GM21447 (cell line): ENCODE results near the gene CASQ1.

ENCODE experiments used
- ATAC-seq: cut with Tn5 transposase; IDR thresholded peaks from one replicate; pipeline ENCODE4 v1.9.1; 2021; ENCODE audit not compliant: unreplicated experiment

Gene CASQ1

DNA sequence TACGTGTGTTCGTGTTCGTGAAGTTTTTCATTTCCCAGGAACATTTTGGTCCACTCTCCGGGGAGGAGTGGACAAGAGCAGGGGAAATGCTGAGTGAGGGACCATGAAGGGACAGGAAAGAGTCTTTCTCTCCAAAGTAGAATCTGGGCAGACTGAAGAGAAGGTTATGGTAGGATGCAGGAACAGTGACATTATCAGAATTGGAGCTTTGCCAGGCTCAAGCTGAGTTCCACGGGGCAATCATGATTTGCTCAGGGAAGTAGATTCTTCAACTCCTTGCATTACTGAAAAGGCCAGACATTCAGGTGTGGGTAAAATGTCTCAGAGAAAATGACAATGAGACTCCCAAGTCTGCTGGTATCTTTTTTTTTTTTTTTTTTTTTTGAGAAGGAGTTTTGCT lies 22.4 kb upstream of the CASQ1 start:
- no peak for ATAC-seq

DNA sequence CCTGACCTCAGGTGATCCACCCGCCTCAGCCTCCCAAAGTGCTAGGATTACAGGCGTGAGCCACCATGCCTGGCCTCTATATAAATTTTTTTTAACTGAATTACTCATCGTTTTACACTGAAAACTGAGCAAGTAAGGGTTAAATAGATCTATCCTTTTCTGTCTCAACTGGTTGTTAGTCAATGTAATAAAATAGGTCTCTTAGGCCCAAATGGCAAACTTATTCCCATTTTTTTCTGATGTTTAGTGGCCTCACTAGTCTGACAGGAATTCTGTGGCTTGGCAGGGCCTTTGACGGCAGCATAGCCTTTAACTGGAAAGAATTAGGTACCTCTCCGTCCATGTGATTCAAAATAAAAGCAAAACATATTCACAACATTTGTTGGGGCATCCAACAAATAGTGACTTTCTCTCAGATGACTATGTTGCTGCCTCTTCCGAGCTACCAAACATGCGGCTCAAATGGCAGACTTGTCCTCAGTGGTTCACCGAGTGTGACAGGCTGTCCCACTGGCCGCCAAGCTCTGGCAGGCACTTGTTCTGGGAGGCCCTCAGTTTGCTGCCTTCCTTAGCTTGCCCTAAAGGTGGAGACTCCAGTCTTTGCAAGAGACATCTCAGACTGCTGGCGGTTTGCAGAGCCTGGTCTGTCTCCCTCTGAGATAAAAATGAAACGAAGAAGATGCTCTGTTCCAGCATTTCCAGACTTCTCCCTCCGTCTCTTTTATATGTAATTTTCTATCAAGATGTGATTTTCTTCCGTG lies 21.6 kb upstream of the CASQ1 start:
- no peak for ATAC-seq

DNA sequence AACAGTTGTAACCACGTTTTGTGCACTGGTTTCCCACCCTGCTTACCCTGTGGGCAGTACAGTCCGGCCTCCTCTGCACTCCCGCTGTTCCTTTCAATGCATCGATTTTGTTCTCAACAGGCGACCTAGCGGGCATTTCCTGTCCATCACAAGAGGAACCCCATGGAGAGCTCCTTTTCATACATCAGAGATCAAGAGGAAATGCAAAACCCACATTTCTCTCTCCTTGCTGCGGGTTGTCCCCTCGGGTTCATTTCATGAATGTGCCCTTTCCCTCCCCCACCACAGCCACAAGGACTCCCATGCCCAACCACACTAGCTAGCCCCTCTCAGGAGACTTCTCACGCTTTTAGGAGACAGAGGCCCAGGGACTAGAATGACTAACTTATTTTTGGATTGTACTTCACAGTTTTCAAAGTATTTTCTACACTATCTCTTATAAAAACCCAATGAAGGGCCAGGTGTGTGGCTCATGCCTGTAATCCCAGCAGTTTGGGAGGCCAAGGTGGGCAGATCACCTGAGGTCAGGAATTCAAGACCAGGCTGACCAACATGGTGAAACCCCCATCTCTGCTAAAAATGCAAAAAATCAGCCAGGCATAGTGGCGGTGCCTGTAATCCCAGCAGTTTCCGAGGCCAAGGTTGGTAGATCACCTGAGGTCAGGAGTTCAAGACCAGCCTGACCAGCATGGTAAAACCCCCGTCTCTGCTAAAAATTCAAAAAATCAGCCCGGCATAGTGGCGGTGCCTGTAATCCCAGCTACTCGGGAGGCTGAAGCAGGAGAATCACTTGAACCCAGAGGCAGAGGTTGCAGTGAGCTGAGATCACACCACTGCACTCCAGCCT lies 20.6 kb upstream of the CASQ1 start:
- peak; percentile 74 for ATAC-seq

DNA sequence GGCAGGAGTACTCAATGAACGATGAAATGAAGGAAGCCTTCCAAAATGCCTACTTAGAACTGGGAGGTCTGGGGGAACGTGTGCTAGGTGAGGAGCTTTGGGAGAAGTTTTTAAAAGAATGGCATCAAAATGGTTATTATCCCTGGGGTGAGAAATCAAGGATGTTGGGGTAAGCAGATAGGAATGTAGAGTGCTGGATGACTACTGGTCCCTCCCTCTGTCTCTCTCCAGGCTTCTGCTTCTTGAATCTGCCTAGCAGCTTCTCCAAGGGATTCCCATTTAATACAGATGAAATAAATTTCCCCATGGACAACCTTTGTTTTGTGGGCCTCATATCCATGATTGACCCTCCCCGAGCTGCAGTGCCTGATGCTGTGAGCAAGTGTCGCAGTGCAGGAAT lies 19.0 kb upstream of the CASQ1 start:
- ATAC-seq, result no peak

DNA sequence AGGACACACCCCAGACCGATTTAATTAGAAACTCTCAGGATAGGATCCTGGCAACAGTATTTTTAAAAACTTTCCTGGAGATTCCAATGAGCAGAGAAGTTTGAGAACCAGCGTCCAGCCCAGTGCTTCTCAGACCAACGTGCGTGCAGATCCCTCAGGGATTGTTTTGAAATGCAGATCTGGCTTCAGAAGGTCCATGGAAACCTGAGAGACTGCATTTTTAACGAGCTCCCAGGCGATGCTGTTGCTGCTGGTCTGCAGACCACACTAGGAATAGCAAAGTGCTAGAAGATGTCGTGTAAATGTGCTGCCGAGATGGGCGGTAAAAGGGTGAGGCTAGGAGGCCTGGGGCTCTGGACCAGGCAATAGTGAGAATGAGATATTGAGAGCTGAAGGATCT lies 18.4 kb upstream of the CASQ1 start:
- no peak for ATAC-seq

DNA sequence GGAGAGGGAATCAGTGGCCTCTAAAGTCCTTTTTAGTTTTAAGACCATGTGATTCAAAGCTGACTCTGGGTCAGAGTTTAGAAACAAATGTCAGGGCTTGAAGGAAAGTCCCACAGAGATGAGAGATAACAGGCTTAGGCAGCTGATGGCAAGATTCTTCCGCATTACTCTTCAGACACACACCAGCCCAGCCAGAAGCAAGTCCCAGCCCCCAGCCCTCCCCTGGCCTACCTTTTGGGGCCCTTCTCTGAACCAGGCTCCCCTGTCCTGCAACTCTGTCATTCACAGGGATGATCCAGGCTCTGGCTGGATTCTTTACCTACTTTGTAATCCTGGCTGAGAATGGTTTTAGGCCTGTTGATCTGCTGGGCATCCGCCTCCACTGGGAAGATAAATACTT lies 13.1 kb upstream of the CASQ1 start:
- ATAC-seq, result no peak

DNA sequence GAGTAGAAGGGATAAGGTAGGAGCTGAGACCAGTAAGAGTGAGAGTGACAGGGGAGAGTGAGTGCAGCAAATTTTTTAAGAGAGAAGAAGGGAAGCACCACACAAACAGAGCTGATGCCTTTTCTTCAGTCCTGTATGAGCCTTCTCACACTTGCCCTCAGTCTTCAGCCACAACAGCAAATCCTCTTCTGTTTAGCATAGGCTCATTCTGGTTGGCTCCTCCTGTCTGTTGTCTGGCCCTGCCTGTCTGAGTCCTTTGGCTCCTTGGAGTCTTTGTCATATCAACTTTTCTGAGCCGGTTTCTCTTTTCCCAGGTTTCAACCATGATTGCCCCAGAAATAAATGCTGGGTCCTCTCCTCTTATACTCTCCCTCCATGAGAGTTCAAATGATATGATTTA lies 12.7 kb upstream of the CASQ1 start:
- no peak for ATAC-seq

DNA sequence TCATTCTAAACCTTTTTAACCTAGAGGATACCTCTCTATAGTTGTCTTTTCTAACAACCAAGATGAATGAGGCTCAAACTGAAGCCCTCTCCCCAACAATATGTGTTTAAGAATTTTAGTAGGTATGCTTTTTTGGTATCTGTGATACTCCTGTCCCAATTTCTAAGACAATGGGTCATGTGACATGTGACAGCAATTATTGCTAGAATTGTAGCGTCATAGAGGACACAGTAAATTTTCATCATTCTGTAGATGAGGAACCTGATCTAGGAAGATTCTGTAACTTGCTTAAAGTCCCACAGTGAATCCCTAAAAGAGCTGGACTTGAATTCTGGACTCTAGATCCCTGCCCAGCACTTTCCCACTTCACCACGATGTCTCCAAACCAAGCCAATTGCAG lies 11.6 kb upstream of the CASQ1 start:
- ATAC-seq, result no peak

DNA sequence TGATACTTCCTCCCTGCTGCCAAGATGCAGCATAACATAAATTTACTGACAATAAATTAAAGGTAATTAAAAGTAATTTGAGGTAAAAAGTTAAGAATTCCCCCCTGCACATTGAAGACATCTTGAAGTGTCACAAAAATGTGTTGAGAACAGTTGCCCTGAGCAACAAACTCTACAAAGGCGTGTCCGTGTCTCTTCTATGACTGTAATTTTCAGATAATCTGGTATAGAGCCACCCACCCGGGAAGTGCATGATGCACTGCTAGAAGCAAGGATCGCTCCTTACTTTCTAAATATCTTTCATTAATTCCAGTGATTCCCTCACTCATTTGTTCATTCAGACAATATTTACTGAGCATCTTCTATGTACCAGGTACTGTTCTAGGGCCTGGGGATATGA lies 11.0 kb upstream of the CASQ1 start:
- no peak for ATAC-seq

DNA sequence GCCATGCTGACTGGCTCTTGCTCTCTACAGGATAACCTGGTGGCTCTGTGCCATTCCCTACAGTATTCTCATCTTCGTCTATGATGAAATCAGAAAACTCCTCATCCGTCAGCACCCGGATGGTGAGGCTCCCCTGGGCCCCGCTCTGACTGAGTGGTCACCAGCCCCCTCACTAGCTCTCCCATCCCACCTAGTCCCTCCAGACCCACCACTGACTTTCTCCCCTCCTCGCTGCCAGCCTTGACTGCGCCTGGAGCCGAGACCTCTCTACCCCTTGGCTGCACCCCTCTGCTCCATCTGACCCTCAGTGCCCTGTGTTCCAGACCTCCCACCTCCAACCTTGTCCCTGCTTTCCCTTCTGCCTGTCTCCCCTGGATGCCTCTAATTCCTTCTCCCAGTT lies 4.1 kb upstream of the CASQ1 start:
- no peak for ATAC-seq

DNA sequence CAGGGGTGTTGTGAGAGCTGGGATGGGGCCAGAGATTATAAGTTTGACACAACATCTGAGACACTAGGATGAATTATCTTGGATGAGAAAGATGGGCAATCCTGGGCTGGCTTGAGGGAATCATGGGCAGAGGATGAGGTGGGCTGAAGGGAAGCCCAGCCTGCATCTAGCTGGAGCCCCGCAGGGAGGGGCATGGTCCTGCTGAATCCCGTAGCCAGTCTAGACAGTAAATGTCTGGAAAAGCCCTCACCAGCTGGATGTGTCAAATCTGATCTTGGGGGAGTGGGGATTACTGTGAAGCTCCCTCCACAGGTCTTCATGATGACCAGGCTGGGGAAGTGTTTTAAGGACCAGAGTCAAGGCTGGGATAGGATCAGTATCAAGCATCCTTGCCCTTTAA lies 3.6 kb upstream of the CASQ1 start:
- no peak for ATAC-seq

DNA sequence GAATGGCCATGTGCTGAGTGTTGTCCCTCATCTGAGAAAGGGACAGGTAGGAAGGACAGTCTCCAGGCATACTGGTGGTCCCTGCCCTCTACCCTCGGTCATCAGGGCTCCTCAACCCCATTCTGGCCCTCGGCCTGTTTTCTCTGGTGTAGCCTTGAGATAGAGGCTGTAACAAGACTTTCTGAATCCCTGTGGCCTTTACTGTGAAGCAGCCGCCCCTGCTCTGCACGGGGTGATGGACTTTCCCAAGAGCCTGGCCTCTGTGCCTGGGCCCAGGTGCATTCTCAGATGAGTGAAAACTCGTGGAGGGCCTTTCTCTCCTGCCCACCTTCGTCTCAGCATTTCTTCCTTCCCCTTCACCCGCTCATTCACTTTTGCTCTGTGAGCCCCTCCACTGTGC lies 3.0 kb upstream of the CASQ1 start:
- no peak for ATAC-seq

DNA sequence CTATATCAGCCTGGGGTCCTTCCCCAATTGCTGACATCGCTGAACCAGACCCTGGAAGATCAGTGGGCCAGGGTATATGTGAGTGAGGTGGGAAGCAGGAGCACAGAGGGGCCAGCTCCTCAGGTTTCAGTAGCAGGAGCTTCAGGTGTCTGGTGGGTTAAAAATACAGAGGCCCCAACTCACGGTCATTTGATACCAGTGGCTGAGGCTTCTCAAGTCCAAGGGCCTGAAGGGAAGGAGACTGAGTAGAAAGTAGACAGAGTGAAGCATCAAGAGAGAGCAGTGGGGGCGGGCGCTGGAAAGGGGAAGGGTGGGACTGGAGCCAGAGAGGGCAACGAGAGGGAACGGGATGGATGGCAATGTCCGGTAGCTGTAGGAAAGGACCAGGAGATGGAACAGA lies 2.0 kb upstream of the CASQ1 start:
- ATAC-seq, result no peak

DNA sequence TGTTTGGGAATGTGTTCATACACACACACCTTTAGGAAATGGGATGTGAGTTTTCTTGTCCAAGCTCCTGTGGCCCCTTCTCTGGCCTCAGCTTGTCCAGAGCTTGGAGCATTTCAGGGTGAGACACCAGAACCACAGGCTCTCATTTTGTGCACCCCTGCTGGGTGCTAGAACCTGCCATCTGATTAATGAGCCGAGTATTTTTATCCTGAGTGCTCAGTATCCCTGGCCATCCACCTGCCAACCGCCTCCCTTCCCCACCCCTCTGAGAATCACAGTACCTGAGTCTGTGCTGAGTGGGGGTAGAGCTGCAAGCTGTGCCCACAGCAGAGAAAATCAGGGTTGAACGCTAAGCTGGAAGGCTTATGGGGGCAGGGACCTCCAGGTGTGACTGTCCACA lies 1.4 kb downstream of the CASQ1 start:
- ATAC-seq, result no peak

DNA sequence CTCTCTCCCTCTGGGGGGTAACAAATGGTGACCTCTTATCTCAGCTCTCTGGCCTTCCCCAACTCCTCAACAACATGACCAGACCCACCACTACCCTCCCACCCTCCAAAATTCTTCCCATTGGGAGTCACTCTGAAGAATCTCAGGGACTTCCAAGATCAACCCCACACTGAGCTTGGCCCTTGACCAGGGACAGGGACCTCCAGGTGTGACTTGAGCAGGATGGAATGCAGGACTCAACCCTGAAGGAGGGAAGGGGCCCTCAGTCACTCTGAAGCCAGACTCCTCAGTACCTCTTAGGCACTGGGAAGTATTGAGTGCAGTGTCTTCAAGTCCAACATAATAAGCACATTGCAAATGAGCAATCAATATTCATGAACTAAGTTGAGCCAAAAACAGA lies 1.9 kb downstream of the CASQ1 start:
- no peak for ATAC-seq

DNA sequence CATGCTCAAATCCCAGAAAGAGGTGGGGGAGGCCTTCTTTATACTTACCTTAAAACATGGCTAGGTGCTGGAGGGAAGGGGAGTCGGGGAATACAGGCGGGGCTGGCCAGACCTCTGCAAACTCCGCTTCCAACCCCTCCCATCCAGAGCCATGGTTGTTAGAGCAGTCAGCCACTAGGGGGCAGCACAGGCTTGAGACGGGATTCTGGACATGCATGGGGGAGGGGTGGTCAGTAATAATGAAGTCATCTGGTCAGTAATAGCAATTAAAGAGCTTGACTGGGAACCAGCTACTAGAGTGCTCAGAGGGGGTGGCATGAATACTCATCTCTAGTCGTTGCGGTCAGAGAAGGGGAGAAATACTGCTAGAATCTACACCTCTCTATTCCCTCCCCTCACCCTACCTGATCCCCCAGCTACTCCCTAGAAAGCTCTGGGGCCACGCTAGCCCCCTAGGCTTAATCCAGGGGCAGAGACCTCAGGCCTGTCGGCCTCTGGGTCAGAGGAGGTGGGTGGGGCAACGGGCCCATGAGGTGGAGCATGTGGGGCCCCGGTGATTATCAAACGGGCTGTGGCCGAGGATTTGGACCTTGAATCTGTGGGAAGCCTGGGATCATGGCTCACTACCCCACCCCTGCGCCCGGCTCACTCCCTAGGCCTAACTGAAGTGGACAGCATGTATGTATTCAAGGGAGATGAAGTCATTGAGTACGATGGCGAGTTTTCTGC lies 2.9 kb downstream of the CASQ1 start:
- no peak for ATAC-seq

DNA sequence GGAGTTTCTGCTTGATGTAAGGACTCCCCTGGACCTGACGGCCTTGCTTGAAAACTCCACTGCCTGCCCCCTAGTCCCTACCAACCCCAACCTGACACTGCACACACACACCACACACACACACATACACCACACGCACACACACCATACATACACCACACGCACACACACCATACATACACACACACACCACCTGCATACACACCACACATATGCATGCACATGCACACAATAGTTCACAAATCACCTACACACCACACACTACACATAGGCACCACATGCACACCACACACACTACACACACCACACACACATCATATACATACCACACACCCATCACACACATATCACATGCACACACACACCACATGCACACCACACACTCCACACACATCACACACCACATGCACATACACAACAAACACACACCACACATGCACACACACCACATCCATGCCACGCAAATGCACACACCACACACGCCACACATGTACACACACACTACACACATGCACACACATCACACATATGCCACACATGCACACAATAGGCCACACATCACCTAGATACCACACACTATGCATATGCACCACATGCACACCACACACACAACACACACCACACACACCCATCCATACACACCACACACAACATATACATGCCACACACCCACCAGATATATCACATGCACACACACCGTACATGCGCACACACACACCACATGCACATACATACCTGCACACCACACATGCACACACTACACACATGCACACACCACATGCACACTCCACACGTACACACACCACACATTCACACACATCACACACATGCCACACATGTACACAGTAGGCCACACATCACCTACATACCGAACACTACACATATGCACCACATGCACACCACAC lies 3.7 kb downstream of the CASQ1 start:
- ATAC-seq, result no peak

DNA sequence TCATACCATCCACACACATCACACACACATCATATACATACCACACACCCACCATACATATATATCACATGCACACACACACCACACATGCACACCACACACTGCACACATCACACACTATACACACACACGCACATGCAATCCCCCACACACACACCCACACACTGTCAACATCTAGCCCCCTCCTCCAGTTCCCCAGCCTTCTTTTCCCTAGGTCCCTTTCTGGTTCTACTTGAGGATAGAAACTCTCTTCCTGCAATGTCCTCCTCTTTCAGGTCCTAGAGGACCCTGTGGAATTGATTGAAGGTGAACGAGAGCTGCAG lies 4.3 kb downstream of the CASQ1 start:
- no peak for ATAC-seq

DNA sequence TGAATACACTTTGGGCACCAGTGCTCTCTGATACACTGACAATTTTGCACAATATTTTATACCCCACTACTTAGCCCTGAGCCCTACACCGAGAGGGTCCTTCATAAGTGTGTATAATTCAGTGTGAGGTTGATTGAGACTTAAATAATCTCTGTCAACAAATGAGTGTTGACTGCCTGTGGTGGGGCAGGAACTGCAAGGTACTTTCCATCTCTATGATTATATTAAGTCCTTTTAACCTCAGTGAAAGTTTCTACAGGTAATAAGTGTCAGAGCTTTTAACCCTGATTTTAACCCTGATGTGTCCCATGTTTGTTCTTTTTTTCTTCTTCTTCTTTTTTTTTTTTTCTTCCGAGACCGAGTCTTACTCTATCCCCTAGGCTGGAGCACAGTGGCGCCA lies 5.8 kb downstream of the CASQ1 start:
- ATAC-seq, result no peak

DNA sequence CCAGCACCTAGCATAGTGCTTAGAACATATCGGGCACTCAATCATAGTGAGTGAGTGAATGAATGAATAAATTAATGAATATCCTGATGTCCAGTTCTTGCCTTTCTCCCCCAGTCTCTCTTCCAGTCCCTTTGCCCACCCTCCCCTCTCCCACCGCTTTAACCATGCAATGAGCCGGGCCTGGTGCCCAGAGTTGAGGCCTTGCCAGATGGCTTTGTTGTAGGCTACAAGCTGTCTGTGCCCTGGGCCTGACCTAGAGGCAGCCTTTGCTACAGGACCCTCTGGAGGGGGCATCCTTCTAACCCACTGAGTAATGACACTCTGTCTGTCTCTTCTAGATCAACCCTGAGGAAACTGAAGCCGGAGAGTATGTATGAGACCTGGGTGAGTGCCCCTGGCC lies 6.9 kb downstream of the CASQ1 start:
- no peak for ATAC-seq

DNA sequence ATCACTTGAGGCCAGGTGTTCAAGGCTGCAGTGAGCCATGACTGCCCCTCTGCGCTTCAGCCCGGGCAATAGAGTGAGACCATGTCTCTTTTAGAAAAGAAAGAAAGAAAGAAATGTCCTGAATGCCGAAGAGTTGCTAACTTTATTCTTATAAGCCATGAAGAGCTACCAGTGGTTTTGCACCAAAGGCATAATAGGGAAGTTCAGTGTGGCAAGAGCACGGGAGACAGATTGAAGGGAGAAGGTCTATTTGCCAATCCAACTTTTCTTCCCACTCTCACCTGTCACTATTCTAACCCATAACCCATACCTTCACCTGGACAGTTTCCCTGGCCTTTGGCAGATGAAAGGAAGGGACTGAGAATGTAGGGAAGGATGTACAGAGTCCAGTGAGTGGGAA lies 10.4 kb downstream of the CASQ1 start:
- no peak for ATAC-seq
